ENCODE data around the gene TIMP2.

Gene TIMP2

GRCh38 chr17:78812855-78813254 lies 112.3 kb downstream of the TIMP2 start:
- H3K4me3 ChIP-seq (ENCODE audit: low read length): no peak overlapping the region
- no peak for TF ChIP-seq CTCF (conservative IDR thresholded peaks at IDR 0.05; ENCODE audit: low read length)
- DNase-seq (ENCODE audit: low read depth): peak; percentile 12

- peak; percentile 6 for DNase-seq (ENCODE audit: low read depth)
- no peak for TF ChIP-seq CTCF (conservative IDR thresholded peaks at IDR 0.05; ENCODE audit: low read length)
- H3K4me3 ChIP-seq (ENCODE audit: low read length): no peak overlapping the region
Measured at GRCh38 chr17:78808163-78808562, 117.0 kb downstream of the TIMP2 start.

GRCh38 chr17:78806451-78806850 lies 118.7 kb downstream of the TIMP2 start:
- DNase-seq (ENCODE audit: low read depth): no peak
- no peak overlapping the region for H3K4me3 ChIP-seq (ENCODE audit: low read length)
- no peak for TF ChIP-seq CTCF (conservative IDR thresholded peaks at IDR 0.05; ENCODE audit: low read length)

- TF ChIP-seq CTCF (conservative IDR thresholded peaks at IDR 0.05; ENCODE audit: low read length): no peak
- DNase-seq (ENCODE audit: low read depth): no peak
- no peak overlapping the region for H3K4me3 ChIP-seq (ENCODE audit: low read length)
Measured at GRCh38 chr17:78805301-78805700, 119.9 kb downstream of the TIMP2 start.

GRCh38 chr17:78804777-78805176 lies 120.4 kb downstream of the TIMP2 start:
- no peak for DNase-seq (ENCODE audit: low read depth)
- no peak overlapping the region for H3K4me3 ChIP-seq (ENCODE audit: low read length)
- no peak for TF ChIP-seq CTCF (conservative IDR thresholded peaks at IDR 0.05; ENCODE audit: low read length)

GRCh38 chr17:78803186-78803845 lies 121.9 kb downstream of the TIMP2 start:
- DNase-seq (ENCODE audit: low read depth): no peak
- H3K4me3 ChIP-seq (ENCODE audit: low read length): no peak overlapping the region
- no peak for TF ChIP-seq CTCF (conservative IDR thresholded peaks at IDR 0.05; ENCODE audit: low read length)
